Endodermal cell (in vitro differentiated cells): Measurements from ENCODE around the gene HOXC9. TPM values are rescaled to one million over a fixed set of nuclear protein-coding genes. Genes with fewer than 3 reads are reported as not detected.

ENCODE experiments used
- DNase-seq: peaks from one replicate; pipeline ENCODE4 v3.0.0-alpha.2; 2017
- H3K27ac ChIP-seq: 2 replicates; pipeline ENCODE4 v1.5.1; 2013; ENCODE audit warnings: mild to moderate bottlenecking, low read depth, low read length, moderate library complexity
- H3K27me3 ChIP-seq: 2 replicates; pipeline ENCODE4 v1.6.1; 2013; ENCODE audit warnings: mild to moderate bottlenecking, low read length, moderate library complexity; ENCODE audit not compliant: insufficient read depth, control insufficient read depth, poor library complexity, severe bottlenecking
- H3K36me3 ChIP-seq: 2 replicates; pipeline ENCODE4 v1.7.0; 2013; ENCODE audit warnings: mild to moderate bottlenecking, low read length, moderate library complexity; ENCODE audit not compliant: control insufficient read depth, insufficient read depth
- H3K4me1 ChIP-seq: one replicate; pipeline ENCODE4 v1.7.0; 2013; ENCODE audit warnings: low read length; ENCODE audit not compliant: control insufficient read depth, insufficient read depth
- H3K4me3 ChIP-seq: 2 replicates; pipeline ENCODE4 v1.5.1; 2013; ENCODE audit warnings: mild to moderate bottlenecking, low read length, moderate library complexity
- H3K9ac ChIP-seq: 2 replicates; pipeline ENCODE4 v1.6.1; 2013; ENCODE audit warnings: mild to moderate bottlenecking, low read length, moderate library complexity; ENCODE audit not compliant: poor library complexity, severe bottlenecking; ENCODE audit errors: extremely low read depth
- H3K9me3 ChIP-seq: 2 replicates; pipeline ENCODE4 v1.6.1; 2013; ENCODE audit warnings: mild to moderate bottlenecking, low read length, moderate library complexity; ENCODE audit not compliant: control insufficient read depth
- H3K27ac Mint-ChIP-seq: 2 replicates; pipeline ENCODE4 v1.8.0; 2020; ENCODE audit warnings: mixed read lengths
- H3K27me3 Mint-ChIP-seq: 2 replicates; pipeline ENCODE4 v1.8.0; 2021; ENCODE audit warnings: mild to moderate bottlenecking, mixed read lengths; ENCODE audit not compliant: insufficient read depth
- H3K36me3 Mint-ChIP-seq: 2 replicates; pipeline ENCODE4 v1.8.0; 2020; ENCODE audit warnings: low read depth, mixed read lengths
- H3K4me1 Mint-ChIP-seq: 2 replicates; pipeline ENCODE4 v1.8.0; 2020; ENCODE audit warnings: mixed read lengths
- H3K4me3 Mint-ChIP-seq: 2 replicates; pipeline ENCODE4 v1.8.0; 2020; ENCODE audit warnings: mild to moderate bottlenecking, moderate library complexity, mixed read lengths
- H3K9me3 Mint-ChIP-seq: 2 replicates; pipeline ENCODE4 v1.8.0; 2020; ENCODE audit warnings: mild to moderate bottlenecking, mixed read lengths
- CTCF ChIP-seq: fragments of 200-600 bp; sonication (generic); conservative IDR thresholded peaks from 2 replicates; pipeline ENCODE4 v1.5.0; 2021; ENCODE audit warnings: antibody characterized with exemption, mild to moderate bottlenecking
- WGBS, 2 experiments: methylation state at CpG; one replicate each; pipeline versions ENCODE4 v1.1.5 to v1.1.7; 2013; ENCODE audit warnings: missing lambda C conversion rate in 2 of 2, mixed read lengths in 1 of 2; ENCODE audit not compliant: insufficient coverage in 1 of 2, insufficient read length in 1 of 2; 5-methylcytosine and 5-hydroxymethylcytosine counted together
- total RNA-seq, 2 donors: library from RNA; stranded (reverse); fragmentation: NEBNext Ultra II Directional in 1 of 2; extraction: Animal tissue kit (Norgen Biotek cat#: 25700) in 1 of 2; gene quantifications; 2 replicates in 1 of 2; 3 replicates in 1 of 2; pipeline ENCODE4 v1.2.1, GENCODE V29; 2021

Gene HOXC9
- total RNA-seq, 2 donors from 2014 or later = not detected

- 2 to 6% methylated on average over 36 to 72 of the region's 72 CpGs for WGBS, 2 experiments
- no peak overlapping the region for H3K9ac ChIP-seq
Observed at GRCh38 chr12:53961025-53961761, 38.8 kb upstream of the HOXC9 start.

GRCh38 chr12:53963005-53963404, 37.0 kb upstream of the HOXC9 start:
- Histone ChIP-seq H3K9ac (no peak overlapping the region), H3K4me3 (no peak overlapping the region), H3K36me3 (no peaks in the 10 kb centered on the region), H3K27me3 (peaks cover 100% of the 10 kb centered on the region), H3K27ac (no peak overlapping the region), H3K9me3 (no peaks in the 10 kb centered on the region), H3K4me1 (no peaks in the 10 kb centered on the region)
- Mint-ChIP-seq H3K27me3 (peaks cover 100% of the 10 kb centered on the region), H3K4me3 (no peak overlapping the region), H3K4me1 (peaks cover 6% of the 10 kb centered on the region), H3K27ac (no peak overlapping the region), H3K9me3 (no peaks in the 10 kb centered on the region), H3K36me3 (no peaks in the 10 kb centered on the region)
- DNase-seq = no peak
- 35 to 44% methylated on average over 5 to 7 of the region's 7 CpGs for WGBS, 2 experiments
- TF ChIP-seq CTCF = no peak

More at GRCh38 chr12:53961025-53961761, 38.8 kb upstream of the HOXC9 start:
- H3K4me3 Mint-ChIP-seq = no peak overlapping the region
- H3K9me3 Mint-ChIP-seq = no peaks in the 10 kb centered on the region
- DNase-seq = peak; percentile 88
- H3K27me3 Mint-ChIP-seq = peaks cover 100% of the 10 kb centered on the region
- TF ChIP-seq CTCF = peak; percentile 55
- H3K9me3 ChIP-seq = no peaks in the 10 kb centered on the region
- H3K4me1 Mint-ChIP-seq = peaks cover under 1% of the 10 kb centered on the region
- no peak overlapping the region for H3K27ac Mint-ChIP-seq
- no peak overlapping the region for H3K27ac ChIP-seq
- no peaks in the 10 kb centered on the region for H3K4me1 ChIP-seq
- peaks cover 100% of the 10 kb centered on the region for H3K27me3 ChIP-seq
- no peak overlapping the region for H3K4me3 ChIP-seq
- no peaks in the 10 kb centered on the region for H3K36me3 ChIP-seq
- no peaks in the 10 kb centered on the region for H3K36me3 Mint-ChIP-seq

- H3K9me3 ChIP-seq = no peaks in the 10 kb centered on the region
- H3K27me3 ChIP-seq = peaks cover 100% of the 10 kb centered on the region
- no peak overlapping the region for H3K27ac ChIP-seq
- no peaks in the 10 kb centered on the region for H3K9me3 Mint-ChIP-seq
- H3K27me3 Mint-ChIP-seq = peaks cover 100% of the 10 kb centered on the region
- H3K36me3 ChIP-seq = no peaks in the 10 kb centered on the region
- no peak overlapping the region for H3K4me3 Mint-ChIP-seq
- 12 to 14% methylated on average over 20 to 38 of the region's 38 CpGs for WGBS, 2 experiments
- no peak overlapping the region for H3K4me3 ChIP-seq
- no peaks in the 10 kb centered on the region for H3K4me1 ChIP-seq
- peak; percentile 66 for DNase-seq
- no peaks in the 10 kb centered on the region for H3K36me3 Mint-ChIP-seq
- TF ChIP-seq CTCF = no peak
- H3K9ac ChIP-seq = no peak overlapping the region
- H3K27ac Mint-ChIP-seq = no peak overlapping the region
- peaks cover 6% of the 10 kb centered on the region for H3K4me1 Mint-ChIP-seq
Observed at GRCh38 chr12:53963434-53964314, 36.3 kb upstream of the HOXC9 start.
